PC-9 (cell line): Measurements from ENCODE around the gene ATP11A. TPM values are rescaled to one million over a fixed set of nuclear protein-coding genes. Genes with fewer than 3 reads are reported as not detected.

ENCODE experiments used
- BruUV-seq: library from RNA; stranded (reverse); fragments of 400-500 nt; replicated peaks from 2 replicates; lab custom pipeline; 2021; lab: Mats Ljungman, UMichigan
- CTCF ChIA-PET: fragments of 300-600 bp; sonication (Branson Sonifier 250); formaldehyde crosslinking; loops from one replicate; lab custom pipeline; 2022; ENCODE audit warnings: antibody characterized with exemption; lab: Charles Lee
- POLR2A ChIA-PET: fragments of 300-600 bp; sonication (Branson Sonifier 250); formaldehyde crosslinking; loops from one replicate; lab custom pipeline; 2022; ENCODE audit warnings: antibody characterized with exemption; ENCODE audit not compliant: unreplicated experiment; lab: Charles Lee
- DNase-seq, 2 experiments: peaks; one replicate each; pipeline versions ENCODE4 v3.0.0 to v3.0.0-alpha.2; 2015 to 2022; ENCODE audit warnings: mixed read lengths in 1 of 2
- H2AFZ ChIP-seq: fragments of 200-600 bp; sonication (generic); 2 replicates; pipeline ENCODE4 v1.8.1; 2017; ENCODE audit warnings: antibody characterized with exemption
- H3F3A ChIP-seq: fragments of 200-600 bp; sonication (generic); 2 replicates; pipeline ENCODE4 v1.8.1; 2017; ENCODE audit warnings: antibody characterized with exemption, mild to moderate bottlenecking, low read depth; ENCODE audit not compliant: insufficient read depth
- H3K27ac ChIP-seq: fragments of 200-600 bp; sonication (generic); 2 replicates; pipeline ENCODE4 v1.6.1; 2016; ENCODE audit warnings: mixed run types
- H3K27me3 ChIP-seq: fragments of 200-600 bp; sonication (generic); 2 replicates; pipeline ENCODE4 v1.6.1; 2016; ENCODE audit warnings: low read depth, mixed run types; ENCODE audit not compliant: insufficient read depth
- H3K36me3 ChIP-seq: fragments of 200-600 bp; sonication (generic); 2 replicates; pipeline ENCODE4 v1.6.1; 2016; ENCODE audit warnings: low read depth, mixed run types
- H3K4me1 ChIP-seq: fragments of 200-600 bp; sonication (generic); replicated peaks from 2 replicates; pipeline ENCODE4 v1.6.1; 2016; ENCODE audit warnings: mixed run types; ENCODE audit not compliant: insufficient read depth
- H3K4me2 ChIP-seq: fragments of 200-600 bp; sonication (generic); 2 replicates; pipeline ENCODE4 v1.6.1; 2017; ENCODE audit warnings: mixed run types
- H3K4me3 ChIP-seq: fragments of 200-600 bp; sonication (generic); 2 replicates; pipeline ENCODE4 v1.6.1; 2016; ENCODE audit warnings: mixed run types
- H3K79me2 ChIP-seq: fragments of 200-600 bp; sonication (generic); 2 replicates; pipeline ENCODE4 v1.6.1; 2017; ENCODE audit warnings: low read depth, mixed run types
- H3K9me2 ChIP-seq: fragments of 200-600 bp; sonication (generic); 2 replicates; pipeline ENCODE4 v1.8.1; 2017; ENCODE audit warnings: mild to moderate bottlenecking; ENCODE audit not compliant: insufficient read depth
- H3K9me3 ChIP-seq: fragments of 200-600 bp; sonication (generic); 2 replicates; pipeline ENCODE4 v1.8.1; 2016; ENCODE audit warnings: low read depth; ENCODE audit not compliant: insufficient read depth
- H4K20me1 ChIP-seq: fragments of 200-600 bp; sonication (generic); 2 replicates; pipeline ENCODE4 v1.8.1; 2017; ENCODE audit not compliant: insufficient read depth
- CTCF ChIP-seq: fragments of 200-600 bp; sonication (generic); conservative IDR thresholded peaks from 2 replicates; pipeline ENCODE4 v1.6.1; 2017; ENCODE audit warnings: mixed run types, antibody characterized with exemption, mild to moderate bottlenecking, moderate library complexity
- EZH2 ChIP-seq: fragments of 200-600 bp; sonication (generic); IDR thresholded peaks from 2 replicates; pipeline ENCODE4 v1.8.0; 2017; ENCODE audit warnings: antibody characterized with exemption, low read depth
- intact Hi-C: fragments of 100-400 bp; cut with micrococcal nuclease; formaldehyde crosslinking; loops from one replicate; pipeline ENCODE4 v1.10.0; 2022; ENCODE audit not compliant: unreplicated experiment
- total RNA-seq: library from RNA; stranded (reverse); gene quantifications from 2 replicates; pipeline ENCODE4 v1.2.3, GENCODE V29; 2021

Gene ATP11A
- total RNA-seq, 1 experiment from 2014 or later, result 92.2 TPM

- intact Hi-C loops, result no loop called here
- H3K27me3 ChIP-seq, result peaks cover 98% of the 10 kb centered on the region
- H3K79me2 ChIP-seq, result no peaks in the 10 kb centered on the region
- BruUV-seq, result no TSS peak
- no peaks in the 10 kb centered on the region for H3K4me1 ChIP-seq
- H3K9me2 ChIP-seq, result no peaks in the 10 kb centered on the region
- no peaks in the 10 kb centered on the region for H4K20me1 ChIP-seq
- H3F3A ChIP-seq, result no peaks in the 10 kb centered on the region
- H3K27ac ChIP-seq, result no peak overlapping the region
- H3K9me3 ChIP-seq, result peaks cover 12% of the 10 kb centered on the region
- ChIA-PET CTCF (no interaction called here), POLR2A (no interaction called here)
- no peak overlapping the region for H2AFZ ChIP-seq
- H3K4me2 ChIP-seq, result no peak overlapping the region
- no peak for DNase-seq
- no peaks in the 10 kb centered on the region for H3K36me3 ChIP-seq
- no peak overlapping the region for H3K4me3 ChIP-seq
- no peak for TF ChIP-seq EZH2
- TF ChIP-seq CTCF, result no peak
Observed at GRCh38 chr13:112905086-112905485, 215.2 kb downstream of the ATP11A start.

GRCh38 chr13:112905619-112905989 is 215.8 kb downstream of the ATP11A start:
- Histone ChIP-seq H3F3A (no peaks in the 10 kb centered on the region), H3K9me3 (peaks cover 12% of the 10 kb centered on the region), H3K27me3 (peaks cover 98% of the 10 kb centered on the region), H3K79me2 (no peaks in the 10 kb centered on the region), H3K4me2 (no peak overlapping the region), H3K27ac (no peak overlapping the region), H3K36me3 (no peaks in the 10 kb centered on the region), H3K4me3 (no peak overlapping the region), H4K20me1 (no peaks in the 10 kb centered on the region), H3K4me1 (no peaks in the 10 kb centered on the region), H3K9me2 (no peaks in the 10 kb centered on the region), H2AFZ (no peak overlapping the region)
- TF ChIP-seq CTCF, result no peak
- BruUV-seq, result no TSS peak
- intact Hi-C loops, result no loop called here
- CTCF ChIA-PET, result no interaction called here
- POLR2A ChIA-PET, result no interaction called here
- DNase-seq, result no peak

GRCh38 chr13:112905990-112906641 is 216.3 kb downstream of the ATP11A start:
- BruUV-seq, result no TSS peak
- POLR2A ChIA-PET, result no interaction called here
- intact Hi-C loops, result no loop called here
- H2AFZ ChIP-seq, result no peak overlapping the region
- H3K4me1 ChIP-seq, result no peaks in the 10 kb centered on the region
- no peak overlapping the region for H3K27ac ChIP-seq
- H3K4me3 ChIP-seq, result no peak overlapping the region
- no peaks in the 10 kb centered on the region for H3F3A ChIP-seq
- CTCF ChIA-PET, result interaction anchor here (0.6 kb wide), 1 partner anchor 169 kb away, joined by 7 read pairs; no protein-coding TSS in a partner anchor
- no peaks in the 10 kb centered on the region for H4K20me1 ChIP-seq
- peak in 1 of 2 experiments; percentile 36 for DNase-seq
- peaks cover 12% of the 10 kb centered on the region for H3K9me3 ChIP-seq
- no peaks in the 10 kb centered on the region for H3K9me2 ChIP-seq
- no peak for TF ChIP-seq CTCF
- TF ChIP-seq EZH2, result no peak
- H3K79me2 ChIP-seq, result no peaks in the 10 kb centered on the region
- peaks cover 97% of the 10 kb centered on the region for H3K27me3 ChIP-seq
- no peak overlapping the region for H3K4me2 ChIP-seq
- H3K36me3 ChIP-seq, result no peaks in the 10 kb centered on the region
